Measurements from ENCODE around the gene SPEF1. TPM values are rescaled to one million over a fixed set of nuclear protein-coding genes. Genes with fewer than 3 reads are reported as not detected.

SPEF1 gene
- total RNA-seq, 4 donors from 2014 or later = not detected

DNA sequence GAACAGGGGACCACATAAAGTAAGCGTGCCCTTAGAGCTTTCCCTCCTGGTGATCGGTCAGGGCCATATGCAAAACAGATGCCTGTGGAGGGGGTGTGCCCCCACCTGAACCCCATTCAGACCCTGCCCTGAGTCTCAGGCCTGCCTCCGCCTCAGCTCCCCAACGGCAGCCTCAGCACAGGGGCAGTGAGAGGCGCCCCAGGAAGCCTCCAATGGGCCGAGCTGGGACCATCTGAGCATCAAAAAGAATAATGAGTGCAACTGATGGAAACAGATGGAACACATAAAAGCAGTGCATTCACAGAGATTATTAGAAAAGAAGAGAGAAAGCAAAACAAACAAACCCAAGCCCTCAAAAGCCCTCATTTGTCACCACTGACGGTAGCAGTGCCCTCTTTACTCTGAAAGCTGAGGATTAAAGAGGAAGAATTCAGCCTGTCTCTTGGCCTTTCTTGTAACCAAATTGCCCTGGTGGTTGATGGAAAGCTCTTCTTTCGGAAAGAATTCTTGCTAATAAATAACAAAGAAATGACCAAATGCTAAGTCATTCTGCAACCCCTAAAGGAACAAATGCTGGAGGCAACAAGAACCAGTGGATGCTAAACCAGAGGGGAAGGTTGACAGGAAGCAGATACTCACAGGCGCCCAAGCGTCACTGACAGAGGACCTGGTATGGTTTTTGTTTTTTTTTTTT lies 20.4 kb downstream of the SPEF1 start:
- no peak for DNase-seq (ENCODE audit: low spot score in 2 of 2)
- WGBS = 64% methylated on average over 9 of the region's 10 CpGs
- H3K27ac ChIP-seq = no peak overlapping the region
- no peaks in the 10 kb centered on the region for H3K36me3 ChIP-seq
- no peak overlapping the region for H3K4me3 ChIP-seq
- H3K27me3 ChIP-seq = no peaks in the 10 kb centered on the region
- TF ChIP-seq CTCF (IDR thresholded peaks at IDR 0.05) (no peak), POLR2A (IDR thresholded peaks at IDR 0.05) (no peak), EP300 (IDR thresholded peaks at IDR 0.05) (no peak), POLR2AphosphoS5 (IDR thresholded peaks at IDR 0.05) (no peak)
- H3K4me1 ChIP-seq = peaks cover 5% of the 10 kb centered on the region
- no peaks in the 10 kb centered on the region for H3K9me3 ChIP-seq

- 84% methylated on average over 9 of the region's 11 CpGs for WGBS
- Histone ChIP-seq H3K4me1 (no peaks in the 10 kb centered on the region), H3K36me3 (no peaks in the 10 kb centered on the region), H3K27ac (no peak overlapping the region), H3K4me3 (no peak overlapping the region), H3K9me3 (no peaks in the 10 kb centered on the region), H3K27me3 (no peaks in the 10 kb centered on the region)
- no peak for TF ChIP-seq POLR2AphosphoS5 (IDR thresholded peaks at IDR 0.05)
- no peak for TF ChIP-seq EP300 (IDR thresholded peaks at IDR 0.05)
- TF ChIP-seq POLR2A (IDR thresholded peaks at IDR 0.05) = no peak
- no peak for TF ChIP-seq CTCF (IDR thresholded peaks at IDR 0.05)
- no peak for DNase-seq (ENCODE audit: low spot score in 2 of 2)
Observed at GRCh38 chr20:3759884-3760283, 21.4 kb downstream of the SPEF1 start.

DNA sequence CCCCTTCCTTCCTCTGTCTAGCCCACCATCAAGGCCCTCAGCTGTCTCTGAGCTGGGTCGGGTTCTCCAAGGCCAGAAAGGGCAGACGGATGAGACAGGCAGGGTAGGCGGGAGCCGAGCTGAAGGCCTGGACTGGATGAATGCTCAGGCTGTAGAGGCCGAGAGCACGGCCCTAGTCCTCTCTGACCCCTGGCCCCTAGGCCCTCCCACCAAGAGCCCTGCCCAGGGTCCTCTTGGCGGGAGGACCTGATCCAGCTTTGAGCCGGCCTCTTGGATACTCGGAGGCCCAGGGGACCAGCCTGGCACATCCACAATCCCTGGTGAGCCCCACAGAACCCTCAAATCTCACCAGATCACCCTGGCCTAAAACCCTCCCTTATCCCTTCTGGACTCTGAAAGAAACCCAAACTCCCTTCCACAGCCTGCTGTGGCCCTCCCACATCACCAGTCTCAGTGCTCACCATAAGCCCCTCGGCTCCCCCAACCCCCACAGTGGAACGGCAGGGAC lies 21.9 kb downstream of the SPEF1 start:
- 79% methylated on average over 4 of the region's 11 CpGs for WGBS

DNA sequence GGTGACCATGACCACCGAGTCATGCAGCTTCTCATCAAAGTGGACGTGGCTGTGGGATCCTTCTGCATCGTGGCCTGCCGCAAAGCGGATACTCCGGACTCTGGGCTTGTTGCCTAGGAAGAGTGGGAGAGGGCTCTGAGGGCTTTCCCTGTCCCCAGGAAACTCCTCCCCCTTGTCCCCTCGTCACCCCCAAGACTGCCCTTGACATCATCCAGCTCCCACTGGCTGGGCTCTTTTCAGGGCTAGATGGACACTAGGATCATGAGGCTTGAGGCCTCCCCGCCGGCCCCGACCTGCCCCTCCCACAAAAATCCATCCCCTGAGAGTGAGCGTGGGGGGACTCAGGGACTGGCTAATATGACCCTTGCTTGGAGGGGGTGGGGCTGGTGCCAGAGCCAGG lies 22.7 kb downstream of the SPEF1 start:
- Histone ChIP-seq H3K4me1 (no peaks in the 10 kb centered on the region), H3K4me3 (no peak overlapping the region), H3K27ac (no peak overlapping the region), H3K36me3 (no peaks in the 10 kb centered on the region), H3K9me3 (no peaks in the 10 kb centered on the region), H3K27me3 (no peaks in the 10 kb centered on the region)
- no peak for TF ChIP-seq CTCF (IDR thresholded peaks at IDR 0.05)
- no peak for TF ChIP-seq POLR2A (IDR thresholded peaks at IDR 0.05)
- no peak for TF ChIP-seq EP300 (IDR thresholded peaks at IDR 0.05)
- no peak for TF ChIP-seq POLR2AphosphoS5 (IDR thresholded peaks at IDR 0.05)
- 89% methylated on average over 6 of the region's 11 CpGs for WGBS
- no peak for DNase-seq (ENCODE audit: low spot score in 2 of 2)

More for the DNA sequence above, 21.9 kb downstream of the SPEF1 start:
- Histone ChIP-seq H3K4me3 (no peak overlapping the region), H3K27ac (no peak overlapping the region), H3K36me3 (no peaks in the 10 kb centered on the region), H3K4me1 (no peaks in the 10 kb centered on the region), H3K27me3 (no peaks in the 10 kb centered on the region), H3K9me3 (no peaks in the 10 kb centered on the region)
- no peak for TF ChIP-seq CTCF (IDR thresholded peaks at IDR 0.05)
- no peak for TF ChIP-seq POLR2AphosphoS5 (IDR thresholded peaks at IDR 0.05)
- TF ChIP-seq EP300 (IDR thresholded peaks at IDR 0.05) = no peak
- no peak for TF ChIP-seq POLR2A (IDR thresholded peaks at IDR 0.05)
- no peak for DNase-seq (ENCODE audit: low spot score in 2 of 2)

GRCh38 chr20:3757268-3757667 lies 24.0 kb downstream of the SPEF1 start:
- Histone ChIP-seq H3K27me3 (no peaks in the 10 kb centered on the region), H3K27ac (no peak overlapping the region), H3K4me3 (no peak overlapping the region), H3K4me1 (peaks cover 8% of the 10 kb centered on the region), H3K9me3 (no peaks in the 10 kb centered on the region), H3K36me3 (no peaks in the 10 kb centered on the region)
- WGBS = 79% methylated on average over 2 of the region's 2 CpGs
- TF ChIP-seq CTCF (IDR thresholded peaks at IDR 0.05) = no peak
- no peak for TF ChIP-seq EP300 (IDR thresholded peaks at IDR 0.05)
- no peak for TF ChIP-seq POLR2A (IDR thresholded peaks at IDR 0.05)
- no peak for TF ChIP-seq POLR2AphosphoS5 (IDR thresholded peaks at IDR 0.05)
- no peak for DNase-seq (ENCODE audit: low spot score in 2 of 2)

All from suprapubic skin (tissue), 4 donors.